GM23248 (cell line): ENCODE data around the gene NKAIN2.
"Not testable (repeated sequence)": the region's sequence is repeated elsewhere in the genome, so short reads cannot be mapped to it uniquely, and the experiment has no call there.

Experiments used
- EZH2 ChIP-seq: fragments of 200-600 bp; sonication (generic); IDR thresholded peaks from 2 replicates; pipeline ENCODE4 v1.6.1; 2018; ENCODE audit warnings: antibody characterized with exemption, mild to moderate bottlenecking; ENCODE audit not compliant: insufficient read depth, poor library complexity, severe bottlenecking
- EZH2phosphoT487 ChIP-seq: fragments of 200-600 bp; sonication (generic); IDR thresholded peaks from 2 replicates; pipeline ENCODE4 v1.6.1; 2018; ENCODE audit warnings: antibody characterized with exemption, moderate library complexity, mild to moderate bottlenecking, low read depth; ENCODE audit not compliant: insufficient read depth

GRCh38 chr6:124238408-124238807 is 434.7 kb downstream of the NKAIN2 start:
- TF ChIP-seq EZH2, EZH2phosphoT487: not testable (repeated sequence)
